ENCODE data around the gene TRPM2.

- no peak for TF ChIP-seq POLR2AphosphoS5 (IDR thresholded peaks at IDR 0.05)
- no peak for TF ChIP-seq CTCF (IDR thresholded peaks at IDR 0.05)
These were observed 136.5 kb downstream of the TRPM2 start for GRCh38 chr21:44489962-44490361.

All from stomach (tissue), 4 donors.